K562 (cell line): ENCODE data around the gene CCDC97. TPM values are rescaled to one million over a fixed set of nuclear protein-coding genes. Genes with fewer than 3 reads are reported as not detected.

Experiments
- BHLHE40 ChIP-seq: IDR thresholded peaks from 2 replicates; pipeline ENCODE4 v1.6.1; 2011; ENCODE audit warnings: low read length, improper control_type of control experiment
- CBX3 ChIP-seq, 2 experiments: IDR thresholded peaks; 1 replicate in 1 of 2; 2 replicates in 1 of 2; pipeline ENCODE4 v1.6.1; 2012; ENCODE audit warnings: inconsistent platforms in 2 of 2, low read length in 2 of 2, borderline replicate concordance in 1 of 2, control low read depth in 1 of 2
- CHCHD3 ChIP-seq: fragments of 250-450 bp; sonication (Bioruptor Pico); IDR thresholded peaks from 2 replicates; pipeline ENCODE4 v2.1.2; 2022; ENCODE audit warnings: mild to moderate bottlenecking
- CSDE1 ChIP-seq, 2 experiments: fragments of 450-650 bp; IDR thresholded peaks; 2 replicates each; pipeline ENCODE4 v1.6.1; 2016; ENCODE audit warnings: mild to moderate bottlenecking in 1 of 2
- ESRRB ChIP-seq: fragments of 250-450 bp; sonication (Bioruptor Pico); IDR thresholded peaks from 2 replicates; pipeline ENCODE4 v1.5.0; 2020; ENCODE audit warnings: mild to moderate bottlenecking, moderate library complexity, borderline replicate concordance
- HMG20A ChIP-seq: fragments of 450-650 bp; formaldehyde crosslinking; conservative IDR thresholded peaks from 2 replicates; pipeline ENCODE4 v1.4.0; 2020; ENCODE audit warnings: mild to moderate bottlenecking, mixed read lengths
- JUND ChIP-seq, 2 experiments: IDR thresholded peaks; 2 replicates in 1 of 2; 3 replicates in 1 of 2; pipeline ENCODE4 v1.6.1; 2011; ENCODE audit warnings: borderline replicate concordance in 2 of 2, low read depth in 2 of 2, low read length in 2 of 2, improper control_type of control experiment in 1 of 2, missing biosample characterization in 1 of 2, missing genetic modification characterization in 1 of 2, missing genetic modification reagents in 1 of 2
- KDM5B ChIP-seq: fragments of 200-600 bp; sonication (generic); IDR thresholded peaks from 2 replicates; pipeline ENCODE4 v1.6.1; 2012; ENCODE audit warnings: low read depth, mild to moderate bottlenecking, moderate library complexity, low read length, control low read depth, inconsistent platforms; ENCODE audit not compliant: insufficient replicate concordance
- MLLT1 ChIP-seq, 2 experiments: fragments of 450-650 bp; IDR thresholded peaks; 2 replicates each; pipeline ENCODE4 v1.6.1; 2016
- PURB ChIP-seq: sonication (generic); formaldehyde crosslinking; IDR thresholded peaks from 2 replicates; pipeline ENCODE4 v1.9.0; 2021; ENCODE audit warnings: low read depth, mild to moderate bottlenecking, missing genetic modification reagents
- SAP30 ChIP-seq: fragments of 200-600 bp; sonication (generic); IDR thresholded peaks from 2 replicates; pipeline ENCODE4 v1.6.1; 2012; ENCODE audit warnings: borderline replicate concordance, low read depth, mild to moderate bottlenecking, moderate library complexity, low read length, control low read depth, inconsistent platforms; ENCODE audit not compliant: insufficient read depth, poor library complexity, severe bottlenecking
- SFPQ ChIP-seq: fragments of 200-400 bp; formaldehyde crosslinking; IDR thresholded peaks from 2 replicates; pipeline ENCODE4 v1.6.1; 2017; ENCODE audit warnings: mild to moderate bottlenecking, low read depth, low read length, moderate library complexity
- SMAD3 ChIP-seq: fragments of 450-650 bp; formaldehyde crosslinking; conservative IDR thresholded peaks from 2 replicates; pipeline ENCODE4 v1.4.0; 2020; ENCODE audit warnings: mild to moderate bottlenecking
- SREBF2 ChIP-seq: sonication (generic); formaldehyde crosslinking; IDR thresholded peaks from 2 replicates; pipeline ENCODE4 v1.4.0; 2020; ENCODE audit warnings: mild to moderate bottlenecking, missing genetic modification reagents
- TEAD4 ChIP-seq, 2 experiments: sonication (generic) in 1 of 2; formaldehyde crosslinking in 1 of 2; IDR thresholded peaks; 2 replicates each; pipeline versions ENCODE4 v1.6.1 to v1.8.0; 2012 to 2022; ENCODE audit warnings: borderline replicate concordance in 1 of 2, inconsistent platforms in 1 of 2, low read length in 1 of 2, mild to moderate bottlenecking in 1 of 2, missing genetic modification reagents in 1 of 2
- TGIF2 ChIP-seq: sonication (generic); formaldehyde crosslinking; IDR thresholded peaks from 2 replicates; pipeline ENCODE4 v1.8.1; 2022; ENCODE audit warnings: mild to moderate bottlenecking, missing genetic modification reagents, moderate library complexity
- VEZF1 ChIP-seq: fragments of 200-800 bp; sonication (Bioruptor generic); IDR thresholded peaks from 2 replicates; pipeline ENCODE4 v1.6.1; 2017; ENCODE audit warnings: missing genetic modification characterization, missing compliant biosample characterization
- ZBTB8A ChIP-seq: fragments of 450-650 bp; IDR thresholded peaks from 2 replicates; pipeline ENCODE4 v1.6.1; 2018; ENCODE audit warnings: mild to moderate bottlenecking, moderate library complexity; ENCODE audit not compliant: partially characterized antibody
- ZC3H11A ChIP-seq: IDR thresholded peaks from 2 replicates; pipeline ENCODE4 v1.6.1; 2012; ENCODE audit warnings: low read depth, low read length, improper control_type of control experiment
- ZNF12 ChIP-seq: sonication (generic); formaldehyde crosslinking; IDR thresholded peaks from 2 replicates; pipeline ENCODE4 v1.4.0; 2020; ENCODE audit warnings: mild to moderate bottlenecking, missing genetic modification reagents
- polyA plus RNA-seq, 8 experiments: library from polyadenylated mRNA; depleted of rRNA in 4 of 8; stranded (reverse) in 5 of 8; unstranded in 3 of 8; fragments of >200 nt; fragmentation: Nextera tagmentation in 2 of 8; fragmentation: Illumina TruSeq in 1 of 8; extraction: Ambion mirVana in 2 of 8; extraction: Trizol in 1 of 8; gene quantifications; 2 replicates each; pipeline versions ENCODE4 v1.2.1 to v1.2.3, GENCODE V29; 2011 to 2014; ENCODE audit warnings: inconsistent platforms in 1 of 8, missing spikeins in 1 of 8
- total RNA-seq, 7 experiments: library from RNA; depleted of rRNA in 6 of 7; stranded (reverse); fragments of >200 nt in 6 of 7; fragmentation: Illumina TruSeq in 2 of 7; extraction: Trizol in 2 of 7; gene quantifications; 2 replicates each; pipeline versions ENCODE4 v1.2.1 to v1.2.3, GENCODE V29; 2011 to 2021; ENCODE audit warnings: low replicate concordance in 1 of 7

Gene CCDC97
- total and polyA plus RNA-seq, 9 of the 15 experiments (the other 6 are each of a cell fraction or from before 2014, with no cell fraction given), result 0.60 to 16.5 (median 7.0) TPM

- TF ChIP-seq SFPQ, result no peak
- TF ChIP-seq SREBF2 (CRISPR knock-in tag), result no peak
- TF ChIP-seq BHLHE40, result 0 out of 2 replicates have a peak, but pooled peaks have one; percentile 16
- TF ChIP-seq JUND (IDR thresholded peaks at IDR 0.05; ENCODE audit: borderline replicate concordance, low read depth, low read length), result 0 out of 2 replicates have a peak, but pooled peaks have one; percentile 34
- 0 out of 3 replicates have a peak, but pooled peaks have one; percentile 6 for TF ChIP-seq JUND (tag; IDR thresholded peaks at IDR 0.05; ENCODE audit: borderline replicate concordance, low read depth, low read length)
- no peak for TF ChIP-seq TGIF2 (CRISPR knock-in tag)
- peak; percentile 71 to 77 for TF ChIP-seq MLLT1 (IDR thresholded peaks at IDR 0.05)
- peak in 1 of 2 experiments; percentile 33; a peak in 1 of 4 replicates for TF ChIP-seq CSDE1 (IDR thresholded peaks at IDR 0.05)
- TF ChIP-seq PURB (CRISPR knock-in tag), result no peak
- TF ChIP-seq KDM5B, result peak; percentile 47
- peak in 1 of 2 experiments; percentile 13; a peak in 1 of 3 replicates for TF ChIP-seq CBX3 (IDR thresholded peaks at IDR 0.05; ENCODE audit: borderline replicate concordance in 1 of 2, low read length in 2 of 2)
- TF ChIP-seq ZNF12, result no peak
- no peak for TF ChIP-seq SMAD3 (CRISPR knock-in tag)
- TF ChIP-seq CHCHD3 (CRISPR knock-in tag), result no peak
- TF ChIP-seq VEZF1 (CRISPR knock-in tag), result peak; percentile 49; the same call in 1 of the 2 replicates
- peak; percentile 52 for TF ChIP-seq SAP30
- TF ChIP-seq HMG20A (CRISPR knock-in tag), result no peak
- TF ChIP-seq TEAD4 (IDR thresholded peaks at IDR 0.05; ENCODE audit: low read length), result 0 out of 2 replicates have a peak, but pooled peaks have one; percentile 17
- no peak for TF ChIP-seq TEAD4 (CRISPR knock-in tag; IDR thresholded peaks at IDR 0.05; ENCODE audit: borderline replicate concordance)
- no peak for TF ChIP-seq ZBTB8A
- no peak for TF ChIP-seq ESRRB (CRISPR knock-in tag)
- no peak for TF ChIP-seq ZC3H11A
These were observed 40.9 kb downstream of the CCDC97 start (continued) for GRCh38 chr19:41350735-41351338.
